OCI-LY1 (cell line): ENCODE results near the gene MYO10.

Experiments
- H2AFZ ChIP-seq: fragments of 200-600 bp; sonication (generic), shearing (Covaris generic); 2 replicates; pipeline ENCODE4 v1.6.0; 2014; ENCODE audit warnings: antibody characterized with exemption, mild to moderate bottlenecking, low read length
- H3F3A ChIP-seq: fragments of 200-600 bp; sonication (generic), shearing (Covaris generic); 2 replicates; pipeline ENCODE4 v1.6.0; 2014; ENCODE audit warnings: mild to moderate bottlenecking, antibody characterized with exemption, low read length, moderate library complexity; ENCODE audit not compliant: insufficient read depth
- H3K27ac ChIP-seq: fragments of 200-600 bp; sonication (generic); 2 replicates; pipeline ENCODE4 v1.5.1; 2014; ENCODE audit warnings: low read length, mixed run types, mild to moderate bottlenecking, low read depth; ENCODE audit not compliant: poor library complexity, severe bottlenecking
- H3K27me3 ChIP-seq: fragments of 200-600 bp; sonication (generic); 2 replicates; pipeline ENCODE4 v1.6.0; 2014; ENCODE audit warnings: antibody characterized with exemption, mild to moderate bottlenecking, low read length, moderate library complexity; ENCODE audit not compliant: insufficient read depth
- H3K36me3 ChIP-seq: fragments of 200-600 bp; sonication (generic); 2 replicates; pipeline ENCODE4 v1.6.1; 2014; ENCODE audit warnings: mild to moderate bottlenecking, antibody characterized with exemption, low read length, moderate library complexity, mixed read lengths; ENCODE audit not compliant: insufficient read depth
- H3K4me1 ChIP-seq: fragments of 200-600 bp; sonication (generic); 2 replicates; pipeline ENCODE4 v1.5.1; 2014; ENCODE audit warnings: mild to moderate bottlenecking, low read length, moderate library complexity; ENCODE audit not compliant: insufficient read depth, severe bottlenecking
- H3K4me2 ChIP-seq: fragments of 200-600 bp; sonication (generic), shearing (Covaris generic); 2 replicates; pipeline ENCODE4 v1.6.1; 2014; ENCODE audit warnings: low read length
- H3K4me3 ChIP-seq: fragments of 200-600 bp; sonication (generic); 2 replicates; pipeline ENCODE4 v1.5.1; 2014; ENCODE audit warnings: low read length, low read depth, mild to moderate bottlenecking, mixed read lengths; ENCODE audit not compliant: poor library complexity, severe bottlenecking
- H3K79me2 ChIP-seq: fragments of 200-600 bp; shearing (Covaris generic); 2 replicates; pipeline ENCODE4 v1.6.1; 2016; ENCODE audit warnings: mixed run types, low read length, mixed read lengths; ENCODE audit not compliant: insufficient read depth
- H3K9ac ChIP-seq: fragments of 200-600 bp; sonication (generic), shearing (Covaris generic); 2 replicates; pipeline ENCODE4 v1.6.1; 2014; ENCODE audit warnings: mild to moderate bottlenecking, low read length, mixed read lengths
- H3K9me2 ChIP-seq: fragments of 200-600 bp; sonication (generic), shearing (Covaris generic); 2 replicates; pipeline ENCODE4 v1.6.1; 2014; ENCODE audit warnings: low read depth, mild to moderate bottlenecking, low read length, mixed read lengths
- H3K9me3 ChIP-seq: fragments of 200-600 bp; shearing (Covaris generic); 2 replicates; pipeline ENCODE4 v1.6.1; 2014; ENCODE audit warnings: low read length, mixed read lengths
- H4K20me1 ChIP-seq: fragments of 200-600 bp; sonication (generic), shearing (Covaris generic); 2 replicates; pipeline ENCODE4 v1.6.0; 2016; ENCODE audit warnings: mild to moderate bottlenecking, low read length; ENCODE audit not compliant: insufficient read depth
- EZH2 ChIP-seq: fragments of 200-600 bp; sonication (generic), shearing (Covaris generic); IDR thresholded peaks from 2 replicates; pipeline ENCODE4 v1.8.0; 2017; ENCODE audit warnings: borderline replicate concordance, mixed run types, mild to moderate bottlenecking, antibody characterized with exemption, low read length, moderate library complexity, mixed read lengths
- TF ChIP-seq, protein P1 (sequence below): fragments of 200-600 bp; sonication (generic), shearing (Covaris generic); IDR thresholded peaks from 2 replicates; pipeline ENCODE4 v1.5.1; 2017; ENCODE audit warnings: mild to moderate bottlenecking, antibody characterized with exemption, low read length, moderate library complexity, mixed read lengths

MYO10 gene

DNA sequence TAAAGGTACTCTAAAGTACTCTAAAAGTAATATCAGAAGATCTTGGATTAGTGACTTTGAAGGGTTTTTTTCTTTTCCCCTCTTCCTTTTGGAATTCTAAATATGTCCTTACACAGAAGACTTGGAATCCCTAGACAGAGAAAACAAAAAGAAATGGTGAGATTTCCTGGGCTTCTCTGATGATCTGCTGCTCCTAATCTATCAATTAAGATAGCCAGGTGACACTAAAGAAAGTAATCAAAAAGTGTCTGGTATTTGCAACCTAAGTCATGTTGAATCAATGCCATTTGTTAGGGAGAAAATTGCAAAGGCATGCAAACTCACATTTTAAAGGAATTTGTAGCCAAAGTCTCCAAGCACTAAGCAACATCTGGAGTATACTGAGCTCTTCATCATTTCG lies 29.5 kb upstream of the MYO10 start:
- TF ChIP-seq, protein P1, sequence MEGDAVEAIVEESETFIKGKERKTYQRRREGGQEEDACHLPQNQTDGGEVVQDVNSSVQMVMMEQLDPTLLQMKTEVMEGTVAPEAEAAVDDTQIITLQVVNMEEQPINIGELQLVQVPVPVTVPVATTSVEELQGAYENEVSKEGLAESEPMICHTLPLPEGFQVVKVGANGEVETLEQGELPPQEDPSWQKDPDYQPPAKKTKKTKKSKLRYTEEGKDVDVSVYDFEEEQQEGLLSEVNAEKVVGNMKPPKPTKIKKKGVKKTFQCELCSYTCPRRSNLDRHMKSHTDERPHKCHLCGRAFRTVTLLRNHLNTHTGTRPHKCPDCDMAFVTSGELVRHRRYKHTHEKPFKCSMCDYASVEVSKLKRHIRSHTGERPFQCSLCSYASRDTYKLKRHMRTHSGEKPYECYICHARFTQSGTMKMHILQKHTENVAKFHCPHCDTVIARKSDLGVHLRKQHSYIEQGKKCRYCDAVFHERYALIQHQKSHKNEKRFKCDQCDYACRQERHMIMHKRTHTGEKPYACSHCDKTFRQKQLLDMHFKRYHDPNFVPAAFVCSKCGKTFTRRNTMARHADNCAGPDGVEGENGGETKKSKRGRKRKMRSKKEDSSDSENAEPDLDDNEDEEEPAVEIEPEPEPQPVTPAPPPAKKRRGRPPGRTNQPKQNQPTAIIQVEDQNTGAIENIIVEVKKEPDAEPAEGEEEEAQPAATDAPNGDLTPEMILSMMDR: no peak
- no peak for TF ChIP-seq EZH2
- Histone ChIP-seq H3K79me2 (no peaks in the 10 kb centered on the region), H3K36me3 (no peaks in the 10 kb centered on the region), H3K27me3 (no peaks in the 10 kb centered on the region), H3K4me1 (no peaks in the 10 kb centered on the region), H3K4me3 (no peak overlapping the region), H3F3A (no peaks in the 10 kb centered on the region), H3K9me2 (no peaks in the 10 kb centered on the region), H3K4me2 (no peak overlapping the region), H2AFZ (no peak overlapping the region), H3K9me3 (no peaks in the 10 kb centered on the region), H3K27ac (no peak overlapping the region), H4K20me1 (no peaks in the 10 kb centered on the region), H3K9ac (no peak overlapping the region)

DNA sequence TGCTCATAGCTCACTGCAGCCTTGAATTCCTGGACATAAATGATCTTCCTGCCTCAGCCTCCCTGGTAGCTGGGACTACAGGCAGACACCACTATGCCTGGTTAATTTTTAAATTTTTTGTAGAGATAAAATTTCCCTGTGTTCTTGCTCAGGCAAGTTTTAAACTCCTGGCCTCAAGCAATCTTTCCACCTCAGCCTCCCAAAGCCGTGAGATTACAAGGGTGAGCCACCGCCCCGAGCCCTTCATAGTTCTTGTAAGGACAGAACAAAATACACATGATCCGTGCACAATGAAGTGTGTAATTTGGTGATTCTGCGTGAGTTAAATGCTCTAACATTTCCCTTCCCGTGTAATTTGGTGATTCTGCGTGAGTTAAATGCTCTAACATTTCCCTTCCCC lies 27.7 kb upstream of the MYO10 start:
- TF ChIP-seq EZH2: no peak
- TF ChIP-seq, protein P1: no peak
- Histone ChIP-seq H3K27ac (no peak overlapping the region), H3K27me3 (no peaks in the 10 kb centered on the region), H3K4me3 (no peak overlapping the region), H3F3A (no peaks in the 10 kb centered on the region), H2AFZ (no peak overlapping the region), H3K9me2 (no peaks in the 10 kb centered on the region), H3K4me1 (no peaks in the 10 kb centered on the region), H3K79me2 (no peaks in the 10 kb centered on the region), H3K36me3 (no peaks in the 10 kb centered on the region), H3K9me3 (no peaks in the 10 kb centered on the region), H3K4me2 (no peak overlapping the region), H3K9ac (no peak overlapping the region), H4K20me1 (no peaks in the 10 kb centered on the region)

DNA sequence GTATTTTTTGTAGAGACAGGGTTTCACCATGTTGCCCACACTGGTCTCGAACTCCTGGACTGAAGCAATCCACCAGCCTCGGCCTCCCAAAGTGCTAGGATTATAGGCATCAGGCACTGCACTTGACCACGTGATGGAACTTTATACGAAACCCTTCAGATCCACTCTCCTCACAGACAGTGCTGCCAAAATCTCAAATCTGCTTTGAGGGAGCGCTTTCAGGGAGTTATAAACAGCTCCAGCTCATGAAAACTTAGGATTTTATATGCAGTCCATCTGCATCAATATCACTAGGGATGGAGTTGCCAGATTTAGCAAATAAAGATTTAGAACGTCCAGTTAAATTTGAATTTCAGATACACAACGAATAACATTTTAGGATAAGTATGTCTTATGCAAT lies 25.0 kb upstream of the MYO10 start:
- H3K27me3 ChIP-seq: no peaks in the 10 kb centered on the region
- no peaks in the 10 kb centered on the region for H3K9me3 ChIP-seq
- H3K4me2 ChIP-seq: no peak overlapping the region
- H2AFZ ChIP-seq: no peak overlapping the region
- no peaks in the 10 kb centered on the region for H4K20me1 ChIP-seq
- no peaks in the 10 kb centered on the region for H3F3A ChIP-seq
- H3K27ac ChIP-seq: no peak overlapping the region
- no peaks in the 10 kb centered on the region for H3K79me2 ChIP-seq
- H3K4me3 ChIP-seq: no peak overlapping the region
- H3K9me2 ChIP-seq: no peaks in the 10 kb centered on the region
- no peaks in the 10 kb centered on the region for H3K4me1 ChIP-seq
- H3K36me3 ChIP-seq: no peaks in the 10 kb centered on the region
- no peak overlapping the region for H3K9ac ChIP-seq
- TF ChIP-seq, protein P1: no peak
- TF ChIP-seq EZH2: no peak
